ENCODE data around the gene EVI5. TPM values are rescaled to one million over a fixed set of nuclear protein-coding genes. Genes with fewer than 3 reads are reported as not detected.

EVI5 gene
- total and polyA plus RNA-seq, 2 experiments from 2014 or later, result 24.9 to 29.0 TPM

GRCh38 chr1:92707709-92708108, 77.2 kb downstream of the EVI5 start:
- Histone ChIP-seq H3K36me3 (replicated peaks; ENCODE audit: insufficient read depth, low read depth) (no peaks in the 10 kb centered on the region), H3K4me1 (ENCODE audit: insufficient read depth) (peaks cover 16% of the 10 kb centered on the region), H3K4me2 (no peak overlapping the region), H4K20me1 (ENCODE audit: insufficient read depth, poor library complexity, severe bottlenecking) (peaks cover 4% of the 10 kb centered on the region), H3K27ac (no peak overlapping the region), H3K9me2 (replicated peaks; ENCODE audit: insufficient read depth) (no peaks in the 10 kb centered on the region), H3K27me3 (no peaks in the 10 kb centered on the region), H3K9me3 (ENCODE audit: low read depth) (no peaks in the 10 kb centered on the region), H3K4me3 (no peak overlapping the region), H3K79me2 (peaks cover 45% of the 10 kb centered on the region), H2AFZ (no peak overlapping the region)
- 98% methylated on average over 2 of the region's 2 CpGs for WGBS (ENCODE audit: low lambda C conversion rate, missing lambda C conversion rate)
- no peak for TF ChIP-seq EZH2phosphoT487 (IDR thresholded peaks at IDR 0.05; ENCODE audit: low read depth, severe bottlenecking, unreplicated experiment)
- no peak for TF ChIP-seq EZH2 (IDR thresholded peaks at IDR 0.05; ENCODE audit: borderline replicate concordance)
- TF ChIP-seq CTCF (IDR thresholded peaks at IDR 0.05; ENCODE audit: poor library complexity), result no peak
- DNase-seq (ENCODE audit: low spot score), result no peak

GRCh38 chr1:92707292-92707691, 77.6 kb downstream of the EVI5 start:
- no peaks in the 10 kb centered on the region for H3K36me3 ChIP-seq (replicated peaks; ENCODE audit: insufficient read depth, low read depth)
- WGBS (ENCODE audit: low lambda C conversion rate, missing lambda C conversion rate), result 97% methylated on average over 2 of the region's 2 CpGs
- H4K20me1 ChIP-seq (ENCODE audit: insufficient read depth, poor library complexity, severe bottlenecking), result peaks cover 4% of the 10 kb centered on the region
- H3K4me2 ChIP-seq, result no peak overlapping the region
- H3K27ac ChIP-seq, result no peak overlapping the region
- H2AFZ ChIP-seq, result no peak overlapping the region
- DNase-seq (ENCODE audit: low spot score), result no peak
- H3K9me3 ChIP-seq (ENCODE audit: low read depth), result no peaks in the 10 kb centered on the region
- H3K9me2 ChIP-seq (replicated peaks; ENCODE audit: insufficient read depth), result no peaks in the 10 kb centered on the region
- no peak overlapping the region for H3K4me3 ChIP-seq
- no peaks in the 10 kb centered on the region for H3K27me3 ChIP-seq
- H3K79me2 ChIP-seq, result peaks cover 45% of the 10 kb centered on the region
- H3K4me1 ChIP-seq (ENCODE audit: insufficient read depth), result peaks cover 16% of the 10 kb centered on the region
- TF ChIP-seq EZH2phosphoT487 (IDR thresholded peaks at IDR 0.05; ENCODE audit: low read depth, severe bottlenecking, unreplicated experiment) (no peak), EZH2 (IDR thresholded peaks at IDR 0.05; ENCODE audit: borderline replicate concordance) (no peak), CTCF (IDR thresholded peaks at IDR 0.05; ENCODE audit: poor library complexity) (no peak)

GRCh38 chr1:92705446-92705845, 79.5 kb downstream of the EVI5 start:
- 26% methylated on average over 1 of the region's 1 CpG for WGBS (ENCODE audit: low lambda C conversion rate, missing lambda C conversion rate)
- Histone ChIP-seq H3K79me2 (peaks cover 37% of the 10 kb centered on the region), H3K36me3 (replicated peaks; ENCODE audit: insufficient read depth, low read depth) (no peaks in the 10 kb centered on the region), H3K27ac (no peak overlapping the region), H3K4me1 (ENCODE audit: insufficient read depth) (peaks cover 4% of the 10 kb centered on the region), H2AFZ (no peak overlapping the region), H3K9me2 (replicated peaks; ENCODE audit: insufficient read depth) (no peaks in the 10 kb centered on the region), H3K4me3 (no peak overlapping the region), H4K20me1 (ENCODE audit: insufficient read depth, poor library complexity, severe bottlenecking) (peaks cover 4% of the 10 kb centered on the region), H3K4me2 (no peak overlapping the region), H3K9me3 (ENCODE audit: low read depth) (no peaks in the 10 kb centered on the region), H3K27me3 (no peaks in the 10 kb centered on the region)
- TF ChIP-seq EZH2 (IDR thresholded peaks at IDR 0.05; ENCODE audit: borderline replicate concordance) (no peak), CTCF (IDR thresholded peaks at IDR 0.05; ENCODE audit: poor library complexity) (no peak), EZH2phosphoT487 (IDR thresholded peaks at IDR 0.05; ENCODE audit: low read depth, severe bottlenecking, unreplicated experiment) (no peak)
- DNase-seq (ENCODE audit: low spot score), result no peak

- no peaks in the 10 kb centered on the region for H3K9me2 ChIP-seq (replicated peaks; ENCODE audit: insufficient read depth)
- no peak overlapping the region for H2AFZ ChIP-seq
- no peaks in the 10 kb centered on the region for H3K36me3 ChIP-seq (replicated peaks; ENCODE audit: insufficient read depth, low read depth)
- no peak for TF ChIP-seq EZH2 (IDR thresholded peaks at IDR 0.05; ENCODE audit: borderline replicate concordance)
- TF ChIP-seq EZH2phosphoT487 (IDR thresholded peaks at IDR 0.05; ENCODE audit: low read depth, severe bottlenecking, unreplicated experiment), result no peak
- no peak for TF ChIP-seq CTCF (IDR thresholded peaks at IDR 0.05; ENCODE audit: poor library complexity)
- no peaks in the 10 kb centered on the region for H3K27me3 ChIP-seq
- no peak overlapping the region for H3K4me3 ChIP-seq
- no peak overlapping the region for H3K4me2 ChIP-seq
- H3K9me3 ChIP-seq (ENCODE audit: low read depth), result no peaks in the 10 kb centered on the region
- peaks cover 4% of the 10 kb centered on the region for H3K4me1 ChIP-seq (ENCODE audit: insufficient read depth)
- DNase-seq (ENCODE audit: low spot score), result no peak
- H4K20me1 ChIP-seq (ENCODE audit: insufficient read depth, poor library complexity, severe bottlenecking), result peaks cover 4% of the 10 kb centered on the region
- WGBS (ENCODE audit: low lambda C conversion rate, missing lambda C conversion rate), result 39% methylated on average over 1 of the region's 1 CpG
- no peak overlapping the region for H3K27ac ChIP-seq
- H3K79me2 ChIP-seq, result peaks cover 4% of the 10 kb centered on the region
Observed at GRCh38 chr1:92701147-92701546, 83.8 kb downstream of the EVI5 start.

Measured in hepatocyte (in vitro differentiated cells).